A673 (cell line): ENCODE data around the gene SOX1. TPM values are rescaled to one million over a fixed set of nuclear protein-coding genes. Genes with fewer than 3 reads are reported as not detected.
A peak's percentile ranks its signal among the peaks of the same experiment; 100 is the strongest.

Source experiments
- BruUV-seq: library from RNA; stranded (reverse); fragments of 400-500 nt; replicated peaks from 2 replicates; lab custom pipeline; 2021; lab: Mats Ljungman, UMichigan
- CTCF ChIA-PET: fragments of 300-600 bp; sonication (Branson Sonifier 250); formaldehyde crosslinking; loops from one replicate; lab custom pipeline; 2022; ENCODE audit warnings: antibody characterized with exemption; lab: Charles Lee
- POLR2A ChIA-PET: fragments of 300-600 bp; sonication (Branson Sonifier 250); formaldehyde crosslinking; loops from one replicate; lab custom pipeline; 2022; ENCODE audit warnings: antibody characterized with exemption; ENCODE audit not compliant: low non-redundant PET; lab: Charles Lee
- DNase-seq: peaks from one replicate; pipeline ENCODE4 v3.0.0-alpha.2; 2015; ENCODE audit warnings: low spot score
- H3K27ac ChIP-seq: fragments of 200-600 bp; sonication (generic); 2 replicates; pipeline ENCODE4 v1.5.1; 2016; ENCODE audit warnings: mixed run types, low read depth, mild to moderate bottlenecking, mixed read lengths, antibody characterized with exemption, low read length; ENCODE audit not compliant: poor library complexity, severe bottlenecking
- H3K27me3 ChIP-seq: fragments of 200-600 bp; sonication (generic); replicated peaks from 2 replicates; pipeline ENCODE4 v1.6.1; 2017; ENCODE audit warnings: mixed run types, low read depth, mild to moderate bottlenecking, mixed read lengths, antibody characterized with exemption, low read length; ENCODE audit not compliant: insufficient read depth, poor library complexity
- H3K36me3 ChIP-seq: fragments of 200-600 bp; sonication (generic); 2 replicates; pipeline ENCODE4 v1.6.1; 2016; ENCODE audit warnings: mixed run types, mild to moderate bottlenecking, mixed read lengths, antibody characterized with exemption, low read length; ENCODE audit not compliant: insufficient read depth, poor library complexity, severe bottlenecking
- H3K4me1 ChIP-seq: fragments of 200-600 bp; sonication (generic); 2 replicates; pipeline ENCODE4 v1.6.1; 2017; ENCODE audit warnings: mixed run types, mild to moderate bottlenecking, mixed read lengths, antibody characterized with exemption, low read length; ENCODE audit not compliant: insufficient read depth, poor library complexity, severe bottlenecking
- H3K4me3 ChIP-seq: fragments of 200-600 bp; sonication (generic); 2 replicates; pipeline ENCODE4 v1.5.1; 2016; ENCODE audit warnings: low read depth, mixed run types, mild to moderate bottlenecking, mixed read lengths, low read length; ENCODE audit not compliant: poor library complexity, severe bottlenecking
- H3K9me3 ChIP-seq: fragments of 200-600 bp; sonication (generic); 2 replicates; pipeline ENCODE4 v1.6.1; 2016; ENCODE audit warnings: mixed run types, low read depth, mild to moderate bottlenecking, mixed read lengths, antibody characterized with exemption, low read length; ENCODE audit not compliant: poor library complexity, severe bottlenecking
- CTCF ChIP-seq: fragments of 300-800, 200-600 bp; sonication (generic); conservative IDR thresholded peaks from 2 replicates; pipeline ENCODE4 v1.5.1; 2017; ENCODE audit warnings: low read depth, mild to moderate bottlenecking, antibody characterized with exemption, low read length, moderate library complexity, mixed read lengths
- EZH2 ChIP-seq: fragments of 200-600 bp; sonication (generic); IDR thresholded peaks from 2 replicates; pipeline ENCODE4 v1.6.1; 2017; ENCODE audit warnings: borderline replicate concordance, low read depth, mild to moderate bottlenecking, mixed read lengths, antibody characterized with exemption, low read length; ENCODE audit not compliant: poor library complexity, severe bottlenecking
- intact Hi-C: fragments of 100-400 bp; cut with micrococcal nuclease; formaldehyde crosslinking; loops from one replicate; pipeline ENCODE4 v1.10.0; 2022; ENCODE audit not compliant: unreplicated experiment
- total RNA-seq: library from RNA; stranded (reverse); gene quantifications from 2 replicates; pipeline ENCODE4 v1.2.3, GENCODE V29; 2021

Gene SOX1
- total RNA-seq, 1 experiment from 2014 or later: 56.6 TPM

DNA sequence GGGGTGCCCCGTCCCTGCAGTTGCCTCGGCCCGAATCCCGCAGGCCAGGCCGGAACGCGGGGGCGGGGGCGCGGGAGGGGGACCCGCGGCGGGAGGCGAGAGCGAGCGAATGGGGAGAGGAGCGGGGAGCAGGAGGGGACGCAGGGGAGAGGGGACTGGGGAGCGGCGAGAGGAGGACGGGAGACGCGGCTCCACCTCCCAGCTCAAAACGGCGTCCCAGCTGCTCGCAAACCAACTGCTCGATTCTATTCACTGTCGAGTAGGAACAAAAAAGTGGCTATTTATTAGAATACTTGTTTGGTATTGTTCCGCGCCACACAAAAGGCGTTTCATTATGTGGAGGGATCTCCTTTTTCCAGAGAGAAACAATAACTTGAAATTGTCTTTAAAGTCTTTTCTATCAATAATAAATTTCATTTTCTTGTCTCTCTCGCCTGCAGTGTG is 10.6 kb upstream of the SOX1 start:
- H3K27me3 ChIP-seq: peaks cover 100% of the 10 kb centered on the region
- POLR2A ChIA-PET: no interaction called here
- H3K27ac ChIP-seq: no peak overlapping the region
- CTCF ChIA-PET: no interaction called here
- no peaks in the 10 kb centered on the region for H3K36me3 ChIP-seq
- peak; percentile 49 for DNase-seq
- H3K4me3 ChIP-seq: peak overlapping the region; percentile 58
- TF ChIP-seq EZH2: no peak
- no peak for TF ChIP-seq CTCF
- BruUV-seq: no TSS peak
- no peaks in the 10 kb centered on the region for H3K4me1 ChIP-seq
- intact Hi-C loops: no loop called here
- H3K9me3 ChIP-seq: no peaks in the 10 kb centered on the region

GRCh38 chr13:112056739-112057438 is 10.1 kb upstream of the SOX1 start:
- Histone ChIP-seq H3K27ac (no peak overlapping the region), H3K9me3 (no peaks in the 10 kb centered on the region), H3K27me3 (peaks cover 100% of the 10 kb centered on the region), H3K4me3 (peak overlapping the region; percentile 58), H3K4me1 (no peaks in the 10 kb centered on the region), H3K36me3 (no peaks in the 10 kb centered on the region)
- TF ChIP-seq EZH2: peak; percentile 21
- TF ChIP-seq CTCF: no peak
- intact Hi-C loops: no loop called here
- CTCF ChIA-PET: no interaction called here
- POLR2A ChIA-PET: no interaction called here
- peak; percentile 50 for DNase-seq
- no TSS peak for BruUV-seq

GRCh38 chr13:112057439-112057735 is 9.6 kb upstream of the SOX1 start:
- POLR2A ChIA-PET: no interaction called here
- no peaks in the 10 kb centered on the region for H3K36me3 ChIP-seq
- TF ChIP-seq CTCF (no peak), EZH2 (no peak)
- CTCF ChIA-PET: interaction anchor here (0.6 kb wide), 1 partner anchor 527 kb away, joined by 4 read pairs; no protein-coding TSS in a partner anchor
- H3K4me1 ChIP-seq: no peaks in the 10 kb centered on the region
- no TSS peak for BruUV-seq
- H3K9me3 ChIP-seq: no peaks in the 10 kb centered on the region
- intact Hi-C loops: no loop called here
- no peak for DNase-seq
- peak overlapping the region; percentile 58 for H3K4me3 ChIP-seq
- H3K27ac ChIP-seq: no peak overlapping the region
- H3K27me3 ChIP-seq: peaks cover 100% of the 10 kb centered on the region
